Activated CD4-positive, alpha-beta T cell treated with anti-CD3 and anti-CD28 coated beads, Interleukin-2, amount 10 ng/mL, durations not matched to agents 7 days and 5 days (primary cell): ENCODE data around the gene E2F4. TPM values are rescaled to one million over a fixed set of nuclear protein-coding genes. Genes with fewer than 3 reads are reported as not detected.
A peak's percentile ranks its signal among the peaks of the same experiment; 100 is the strongest.

Experiments
- CTCF ChIA-PET: fragments of 350-600 bp; sonication (Branson Sonifier 250); formaldehyde crosslinking; loops from one replicate; lab custom pipeline; 2021; ENCODE audit warnings: antibody characterized with exemption; lab: Charles Lee
- POLR2A ChIA-PET: fragments of 350-600 bp; sonication (Branson Sonifier 250); formaldehyde crosslinking; loops from one replicate; lab custom pipeline; 2021; ENCODE audit warnings: antibody characterized with exemption; lab: Charles Lee
- DNase-seq: peaks from one replicate; pipeline ENCODE4 v3.0.0-alpha.2; 2020
- H3K27ac Mint-ChIP-seq: one replicate; pipeline ENCODE4 v1.8.0; 2021; ENCODE audit warnings: mild to moderate bottlenecking, moderate library complexity, mixed read lengths
- H3K27me3 Mint-ChIP-seq: one replicate; pipeline ENCODE4 v1.8.0; 2021; ENCODE audit warnings: mixed read lengths
- H3K36me3 Mint-ChIP-seq: one replicate; pipeline ENCODE4 v1.8.0; 2021; ENCODE audit warnings: low read depth, mixed read lengths
- H3K4me1 Mint-ChIP-seq: one replicate; pipeline ENCODE4 v1.8.0; 2021; ENCODE audit warnings: mixed read lengths
- H3K4me3 Mint-ChIP-seq: one replicate; pipeline ENCODE4 v1.8.0; 2021; ENCODE audit warnings: mild to moderate bottlenecking, moderate library complexity, mixed read lengths
- H3K9me3 Mint-ChIP-seq: one replicate; pipeline ENCODE4 v1.8.0; 2021; ENCODE audit warnings: mixed read lengths
- total RNA-seq, 2 experiments: library from RNA; stranded (reverse); gene quantifications; one replicate each; pipeline ENCODE4 v1.2.3, GENCODE V29; 2021

The E2F4 gene, protein sequence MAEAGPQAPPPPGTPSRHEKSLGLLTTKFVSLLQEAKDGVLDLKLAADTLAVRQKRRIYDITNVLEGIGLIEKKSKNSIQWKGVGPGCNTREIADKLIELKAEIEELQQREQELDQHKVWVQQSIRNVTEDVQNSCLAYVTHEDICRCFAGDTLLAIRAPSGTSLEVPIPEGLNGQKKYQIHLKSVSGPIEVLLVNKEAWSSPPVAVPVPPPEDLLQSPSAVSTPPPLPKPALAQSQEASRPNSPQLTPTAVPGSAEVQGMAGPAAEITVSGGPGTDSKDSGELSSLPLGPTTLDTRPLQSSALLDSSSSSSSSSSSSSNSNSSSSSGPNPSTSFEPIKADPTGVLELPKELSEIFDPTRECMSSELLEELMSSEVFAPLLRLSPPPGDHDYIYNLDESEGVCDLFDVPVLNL
- total RNA-seq = 100 to 1,000 TPM; 114 to 120 TPM

DNA sequence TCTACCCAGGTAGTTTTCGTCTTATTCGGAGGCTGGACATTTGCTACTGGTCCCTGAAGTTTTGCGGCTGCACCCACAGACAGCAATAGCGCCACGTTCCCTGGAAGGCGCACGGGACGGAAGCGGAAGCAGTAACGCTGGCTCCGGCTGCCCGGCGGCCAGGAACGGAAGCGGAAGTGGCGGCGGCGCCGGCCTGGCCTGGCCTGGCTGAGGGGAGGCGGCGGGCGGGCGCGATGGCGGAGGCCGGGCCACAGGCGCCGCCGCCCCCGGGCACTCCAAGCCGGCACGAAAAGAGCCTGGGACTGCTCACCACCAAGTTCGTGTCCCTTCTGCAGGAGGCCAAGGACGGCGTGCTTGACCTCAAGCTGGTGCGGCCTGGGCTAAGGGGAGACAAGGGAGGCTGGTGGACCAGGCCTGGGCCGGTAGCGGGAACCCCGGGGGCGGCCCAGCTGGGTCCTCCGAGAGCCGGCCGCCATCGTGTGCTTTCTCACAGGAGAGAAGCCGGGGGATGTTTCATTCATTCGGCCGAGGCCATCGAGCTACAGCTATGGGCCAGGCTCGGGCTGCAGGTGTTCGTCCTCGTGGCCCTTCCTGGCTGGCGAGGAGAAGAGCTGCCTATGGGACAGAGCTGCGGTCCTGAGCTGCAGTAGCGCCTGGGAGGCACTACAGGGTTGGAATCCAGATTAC is at the start of gene E2F4:
Gene E2F4 (plus strand): TSS at position 161 of the 687 bp plus-strand sequence. CDS start 73 bp downstream, at position 234.
- ChIA-PET CTCF (interaction anchor here (0.6 to 1.3 kb wide), 6 partner anchors 22 to 396 kb away, joined by 3 to 6 read pairs (median 3); partner anchors contain the start of gene NOL3), POLR2A (no interaction called here)
- no peaks in the 10 kb centered on the region for H3K27me3 Mint-ChIP-seq
- H3K27ac Mint-ChIP-seq = peak within 1 kb of the TSS; percentile 85
- no peaks in the 10 kb centered on the region for H3K9me3 Mint-ChIP-seq
- H3K36me3 Mint-ChIP-seq = peaks cover 36% of the 10 kb centered on the region
- DNase-seq = peak; percentile 90
- peaks cover 49% of the 10 kb centered on the region for H3K4me1 Mint-ChIP-seq
- peak within 1 kb of the TSS; percentile 93 for H3K4me3 Mint-ChIP-seq

DNA sequence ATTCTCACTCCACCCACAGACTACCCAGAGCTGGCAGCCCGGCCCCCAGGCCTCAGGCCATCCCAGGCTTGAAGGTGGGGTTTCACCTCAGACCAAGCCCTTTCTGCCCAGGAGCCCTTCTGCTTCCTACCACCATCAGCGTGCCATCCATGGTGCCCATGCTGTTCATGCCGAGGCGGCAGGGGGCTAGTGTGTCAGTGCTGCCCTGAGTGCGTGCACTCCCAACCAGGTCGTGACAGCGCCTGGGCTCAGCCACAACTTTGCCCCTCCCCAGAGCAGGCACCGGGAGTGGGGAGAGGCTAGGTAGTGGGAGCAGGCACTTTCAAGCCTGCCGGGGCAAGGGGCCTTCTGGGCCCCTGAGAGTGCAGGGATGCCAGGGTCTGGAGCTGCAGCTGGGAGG is 49.6 kb upstream of the E2F4 start:
- ChIA-PET CTCF (interaction anchor here (0.5 to 3.6 kb wide), 5 partner anchors 9 to 36 kb away, joined by 3 to 11 read pairs (median 4); partner anchors contain the start of genes B3GNT9, FBXL8 and TRADD), POLR2A (interaction anchor here (0.6 kb wide), 1 partner anchor 105 kb away, joined by 5 read pairs; no protein-coding TSS in a partner anchor)
- no peaks in the 10 kb centered on the region for H3K9me3 Mint-ChIP-seq
- H3K4me1 Mint-ChIP-seq = no peaks in the 10 kb centered on the region
- H3K27ac Mint-ChIP-seq = no peak overlapping the region
- DNase-seq = no peak
- H3K36me3 Mint-ChIP-seq = peaks cover 20% of the 10 kb centered on the region
- H3K27me3 Mint-ChIP-seq = no peaks in the 10 kb centered on the region
- H3K4me3 Mint-ChIP-seq = no peak overlapping the region

DNA sequence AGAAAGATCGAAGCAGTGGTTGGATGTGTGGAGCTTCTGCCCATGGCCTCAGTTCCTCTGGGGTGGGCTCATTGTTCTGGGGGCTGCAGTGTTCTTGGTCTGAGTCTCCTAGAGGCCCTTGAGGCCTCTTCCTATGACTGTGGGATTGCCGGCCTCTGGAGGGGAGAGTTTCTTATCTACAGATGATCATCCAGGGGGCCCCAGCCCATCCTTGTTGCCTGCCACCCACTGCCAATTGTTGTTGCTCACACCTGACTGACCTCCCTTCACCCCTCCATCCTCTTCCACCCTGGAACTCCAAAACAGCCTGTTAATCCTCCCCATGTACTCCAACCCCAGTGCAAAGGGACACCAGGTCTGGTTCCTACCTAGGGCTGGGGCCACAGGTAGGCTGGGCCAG is 47.0 kb upstream of the E2F4 start:
- CTCF ChIA-PET = interaction anchor here (0.9 to 3.2 kb wide), 4 partner anchors 8 to 127 kb away, joined by 4 to 19 read pairs (median 5); no protein-coding TSS in a partner anchor
- peaks cover 32% of the 10 kb centered on the region for H3K36me3 Mint-ChIP-seq
- POLR2A ChIA-PET = interaction anchor here (0.6 kb wide), 1 partner anchor 82 kb away, joined by 3 read pairs; no protein-coding TSS in a partner anchor
- H3K27ac Mint-ChIP-seq = no peak overlapping the region
- H3K27me3 Mint-ChIP-seq = no peaks in the 10 kb centered on the region
- no peak overlapping the region for H3K4me3 Mint-ChIP-seq
- H3K4me1 Mint-ChIP-seq = peaks cover 3% of the 10 kb centered on the region
- H3K9me3 Mint-ChIP-seq = no peaks in the 10 kb centered on the region
- no peak for DNase-seq

DNA sequence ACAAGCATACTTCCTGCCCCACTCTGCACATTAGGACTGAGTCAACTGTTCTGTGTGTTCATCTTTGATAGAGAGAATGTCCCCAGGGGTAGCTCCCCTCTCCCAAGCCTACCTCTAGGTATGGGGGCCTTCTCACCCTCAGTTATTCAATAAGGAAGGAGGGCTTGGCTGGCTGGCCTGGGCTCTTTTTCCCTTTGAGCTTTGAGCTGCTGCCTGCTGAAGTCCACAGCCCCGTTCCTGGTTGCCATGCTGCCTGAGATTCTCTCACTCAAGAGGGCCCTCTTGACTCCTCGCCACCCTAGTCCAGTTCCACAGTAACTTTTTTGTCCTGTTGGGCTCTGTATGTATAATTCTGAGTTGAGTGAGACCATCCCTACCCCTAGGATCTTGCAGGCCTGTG is 46.2 kb upstream of the E2F4 start:
- no peak overlapping the region for H3K27ac Mint-ChIP-seq
- peaks cover 3% of the 10 kb centered on the region for H3K4me1 Mint-ChIP-seq
- H3K9me3 Mint-ChIP-seq = no peaks in the 10 kb centered on the region
- ChIA-PET POLR2A (no interaction called here), CTCF (interaction anchor here (0.9 to 3.2 kb wide), 3 partner anchors 9 to 128 kb away, joined by 4 to 19 read pairs (median 6); no protein-coding TSS in a partner anchor)
- H3K27me3 Mint-ChIP-seq = no peaks in the 10 kb centered on the region
- no peak overlapping the region for H3K4me3 Mint-ChIP-seq
- DNase-seq = no peak
- peaks cover 32% of the 10 kb centered on the region for H3K36me3 Mint-ChIP-seq

DNA sequence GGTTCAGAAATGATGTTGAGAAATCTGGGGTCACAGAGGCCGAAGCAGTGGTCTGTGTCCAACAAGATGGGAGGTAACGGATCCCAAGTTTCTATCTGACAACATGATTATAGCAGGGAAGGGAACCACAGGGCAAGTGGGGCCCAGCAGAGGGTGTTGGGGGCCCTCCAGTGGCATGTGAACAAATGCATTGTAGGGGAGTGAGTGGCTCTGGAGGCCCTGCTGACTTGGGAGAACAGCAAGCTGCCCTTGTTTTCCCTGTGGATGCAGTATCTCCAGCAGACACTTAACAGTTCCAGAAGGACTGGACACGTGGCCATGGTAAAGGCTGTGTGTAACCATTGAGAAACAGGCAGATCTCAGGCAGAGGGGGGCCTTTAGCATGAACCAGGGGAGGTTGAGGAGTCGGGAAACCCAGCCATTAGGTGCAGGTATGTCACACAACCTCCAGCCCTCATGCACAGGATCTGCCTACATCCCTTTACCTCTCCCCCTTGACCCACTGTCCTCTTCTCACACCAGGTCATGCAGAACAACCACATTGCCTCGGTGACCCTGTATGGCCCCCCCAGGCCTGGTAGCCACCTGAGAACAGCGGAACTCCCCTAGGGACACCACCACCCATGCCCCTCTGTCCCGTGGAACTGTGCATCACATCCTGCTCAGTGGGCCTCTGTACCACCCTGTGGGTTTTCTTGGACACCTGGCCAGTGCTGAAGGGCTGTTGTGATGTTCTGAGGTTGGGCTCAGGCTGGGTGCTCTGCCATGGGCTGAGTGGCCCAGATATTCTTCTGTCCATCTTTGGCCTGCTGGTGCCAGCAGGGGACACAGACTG is 45.2 kb upstream of the E2F4 start:
- CTCF ChIA-PET = interaction anchor here (1.8 to 3.2 kb wide), 2 partner anchors 8 to 129 kb away, joined by 6 to 19 read pairs; no protein-coding TSS in a partner anchor
- no peak overlapping the region for H3K27ac Mint-ChIP-seq
- no peaks in the 10 kb centered on the region for H3K9me3 Mint-ChIP-seq
- H3K36me3 Mint-ChIP-seq = peaks cover 29% of the 10 kb centered on the region
- POLR2A ChIA-PET = no interaction called here
- no peak for DNase-seq
- H3K4me3 Mint-ChIP-seq = no peak overlapping the region
- H3K27me3 Mint-ChIP-seq = peaks cover 1% of the 10 kb centered on the region
- peaks cover 12% of the 10 kb centered on the region for H3K4me1 Mint-ChIP-seq

DNA sequence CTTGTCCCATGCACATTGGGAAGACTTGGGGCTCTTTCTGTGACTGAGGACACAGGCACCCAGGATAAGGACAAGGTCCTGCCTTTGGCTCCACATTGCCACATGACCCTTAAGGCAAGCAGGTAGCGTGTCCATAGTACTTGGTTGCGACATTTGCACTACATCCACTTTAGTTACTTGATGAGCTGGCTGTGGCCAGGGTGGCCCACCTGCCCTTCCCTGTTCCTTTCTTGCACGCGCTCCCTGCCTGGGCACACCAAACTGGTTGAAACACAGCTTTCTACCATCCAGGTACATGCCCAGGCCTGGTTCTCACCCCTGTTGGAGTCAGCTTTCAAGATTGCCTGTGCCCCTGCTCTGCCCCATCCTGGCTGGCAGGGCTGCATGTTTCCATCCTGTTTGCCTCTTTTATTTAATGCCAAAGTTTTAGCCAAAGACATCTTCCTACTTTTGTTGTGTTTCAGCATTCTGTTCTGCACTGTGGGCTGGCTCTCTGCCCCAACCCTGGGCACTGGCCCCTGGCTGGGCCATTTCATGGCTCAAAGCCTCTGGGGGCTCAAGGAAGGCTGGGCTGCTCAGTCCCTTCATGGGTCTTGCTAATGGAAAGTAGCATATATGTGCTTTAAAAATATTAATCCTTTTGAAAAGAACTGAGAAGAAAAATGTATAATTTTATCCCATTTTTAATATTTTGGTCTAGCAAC is 44.4 kb upstream of the E2F4 start:
- no peaks in the 10 kb centered on the region for H3K9me3 Mint-ChIP-seq

DNA sequence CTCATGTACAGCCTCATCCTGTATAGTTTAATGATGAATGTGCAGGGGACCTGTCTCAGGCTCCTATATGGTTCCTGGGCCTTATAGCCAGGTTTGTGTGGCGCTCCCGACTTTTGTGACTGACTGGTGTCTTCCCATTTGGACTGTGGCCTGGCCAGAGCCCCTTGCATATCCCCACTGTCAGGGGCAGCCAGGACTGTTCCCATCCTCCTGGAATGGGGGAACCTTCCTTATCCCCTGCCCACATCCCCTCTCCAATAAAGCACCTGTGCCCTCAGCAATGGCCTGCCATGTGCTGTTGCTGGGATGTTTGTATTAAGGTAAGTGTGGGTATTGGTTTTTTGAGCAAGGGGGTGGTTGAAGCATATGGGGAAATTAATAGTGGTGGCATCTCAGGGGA is 43.7 kb upstream of the E2F4 start:
- Mint-ChIP-seq H3K27me3 (peaks cover 1% of the 10 kb centered on the region), H3K36me3 (peaks cover 28% of the 10 kb centered on the region), H3K9me3 (no peaks in the 10 kb centered on the region), H3K4me1 (peaks cover 24% of the 10 kb centered on the region), H3K4me3 (no peak overlapping the region), H3K27ac (no peak overlapping the region)
- POLR2A ChIA-PET = no interaction called here
- no peak for DNase-seq
- CTCF ChIA-PET = no interaction called here

More for the DNA sequence above, 44.4 kb upstream of the E2F4 start:
- no peak for DNase-seq
- no peak overlapping the region for H3K4me3 Mint-ChIP-seq
- peaks cover 1% of the 10 kb centered on the region for H3K27me3 Mint-ChIP-seq
- ChIA-PET CTCF (no interaction called here), POLR2A (no interaction called here)
- peaks cover 28% of the 10 kb centered on the region for H3K36me3 Mint-ChIP-seq
- peaks cover 17% of the 10 kb centered on the region for H3K4me1 Mint-ChIP-seq
- peak overlapping the region; percentile 50 for H3K27ac Mint-ChIP-seq

DNA sequence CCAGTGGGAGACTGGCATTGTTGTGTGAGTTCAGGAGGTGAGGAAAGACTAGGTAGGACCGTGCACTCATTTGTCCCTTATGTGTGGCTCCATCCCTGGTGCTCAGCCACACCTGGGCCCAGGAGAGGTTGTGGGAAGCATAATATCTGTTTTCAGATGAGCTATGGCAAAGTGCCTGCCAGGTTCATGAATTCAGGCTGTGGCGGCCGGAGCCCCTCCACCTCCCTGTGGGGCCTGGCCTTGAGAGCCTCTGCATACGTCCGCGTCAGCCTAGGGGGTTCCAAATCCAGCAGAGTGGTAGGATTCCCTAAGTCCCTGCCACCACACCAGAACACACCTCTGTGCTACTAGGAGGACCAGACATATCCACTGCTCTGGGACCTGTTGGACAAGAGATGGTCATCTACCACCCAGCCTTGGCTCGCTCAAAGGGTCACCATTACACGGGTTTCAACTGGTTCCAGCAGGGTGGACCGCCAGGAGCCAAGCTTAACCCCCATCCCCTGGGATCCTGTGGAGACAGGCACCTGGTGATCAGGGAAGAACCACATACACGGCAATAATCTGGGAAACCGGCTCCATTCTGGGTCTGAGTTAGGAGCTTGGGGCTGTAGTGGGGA is 43.2 kb upstream of the E2F4 start:
- Mint-ChIP-seq H3K27me3 (peaks cover 1% of the 10 kb centered on the region), H3K27ac (no peak overlapping the region), H3K4me1 (peaks cover 27% of the 10 kb centered on the region), H3K4me3 (peak overlapping the region; percentile 43), H3K36me3 (peaks cover 27% of the 10 kb centered on the region), H3K9me3 (no peaks in the 10 kb centered on the region)
- ChIA-PET POLR2A (no interaction called here), CTCF (interaction anchor here (0.7 to 1.4 kb wide), 4 partner anchors 9 to 298 kb away, joined by 3 to 5 read pairs (median 4); no protein-coding TSS in a partner anchor)
- no peak for DNase-seq

DNA sequence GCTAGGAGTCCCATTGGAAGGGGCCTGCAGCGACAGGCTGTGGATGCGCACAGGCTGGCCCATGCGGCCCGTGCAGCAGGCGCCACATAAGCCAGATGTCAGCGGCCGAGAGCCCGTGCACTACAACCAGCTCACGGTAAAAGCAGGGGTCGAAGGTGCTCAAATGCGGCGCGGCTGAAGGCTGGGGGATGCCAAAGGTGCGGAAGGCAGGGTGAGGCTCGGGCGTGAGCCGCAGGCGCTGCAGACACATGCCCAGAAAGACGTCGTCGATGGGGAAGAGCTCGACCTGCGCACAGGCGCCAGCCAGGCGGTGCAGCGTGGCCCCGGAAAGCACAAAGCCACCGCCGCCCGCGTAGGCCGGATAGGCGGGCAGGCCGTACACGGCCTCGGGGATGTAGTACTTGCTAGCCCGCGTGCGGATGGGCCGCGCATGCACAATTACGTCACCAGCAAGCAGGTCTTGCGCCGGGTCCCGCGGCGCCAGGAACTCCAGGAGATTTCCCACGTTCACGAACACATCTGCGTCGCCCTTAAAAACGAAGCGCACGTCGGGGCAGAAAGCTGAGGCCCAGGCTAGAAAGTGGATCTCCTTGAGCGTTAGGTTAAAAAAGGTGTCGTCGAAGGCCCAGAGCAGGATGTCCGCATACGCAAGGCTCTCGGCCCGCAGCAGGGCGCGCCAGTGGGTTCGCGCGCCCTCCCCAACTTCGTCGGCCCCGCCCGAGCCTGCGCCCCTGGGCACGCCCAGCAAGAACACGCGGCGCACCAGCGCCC is 42.5 kb upstream of the E2F4 start:
- peaks cover 32% of the 10 kb centered on the region for H3K36me3 Mint-ChIP-seq

DNA sequence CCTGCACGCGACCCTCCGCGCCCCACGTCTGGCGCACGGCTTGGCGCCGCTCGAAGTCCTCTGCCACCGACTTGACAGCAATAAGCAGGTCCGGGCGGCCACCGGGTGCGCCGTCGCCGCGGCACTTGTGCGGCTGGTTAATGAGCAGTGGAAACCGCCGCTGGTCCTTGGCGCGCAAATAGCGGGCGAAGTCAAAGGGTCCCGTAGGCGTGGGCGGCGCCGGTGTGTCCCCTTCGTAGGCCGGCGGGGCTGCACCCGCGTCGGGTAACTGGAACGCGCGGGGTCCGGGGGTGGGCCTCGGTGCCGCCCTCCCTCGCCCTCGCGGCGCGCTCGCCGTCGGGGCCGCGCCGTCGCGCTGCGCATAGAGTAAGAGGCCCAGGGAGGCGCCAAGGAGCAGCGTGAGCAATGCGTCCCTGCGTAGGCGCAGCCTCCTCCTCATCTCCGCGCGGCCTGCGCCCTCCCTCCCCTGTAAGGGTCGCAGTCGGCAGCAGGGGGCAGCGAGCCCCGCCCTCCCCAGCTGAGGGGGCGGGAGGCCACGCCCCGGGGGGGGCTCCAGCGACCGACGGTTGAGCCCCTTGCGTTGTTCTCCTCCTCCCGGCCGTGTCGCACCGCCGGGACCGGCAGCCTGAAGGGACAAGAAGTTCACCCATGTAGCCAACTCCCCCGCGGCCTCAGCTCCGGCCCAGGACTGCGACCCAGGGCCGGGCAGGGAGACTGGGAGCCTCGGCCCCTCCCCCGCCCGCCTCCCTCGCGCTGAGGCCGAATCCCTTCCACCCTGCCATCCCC is 41.7 kb upstream of the E2F4 start:
- peak; percentile 46 for DNase-seq
- POLR2A ChIA-PET = interaction anchor here (0.7 kb wide), 1 partner anchor 133 kb away, joined by 3 read pairs; no protein-coding TSS in a partner anchor
- Mint-ChIP-seq H3K4me3 (peak overlapping the region; percentile 68), H3K36me3 (peaks cover 33% of the 10 kb centered on the region), H3K9me3 (no peaks in the 10 kb centered on the region), H3K4me1 (peaks cover 35% of the 10 kb centered on the region), H3K27me3 (peaks cover 1% of the 10 kb centered on the region), H3K27ac (no peak overlapping the region)
- CTCF ChIA-PET = interaction anchor here (0.6 to 6.0 kb wide), 7 partner anchors 9 to 134 kb away, joined by 3 to 129 read pairs (median 4); partner anchors contain the start of genes FBXL8 and TRADD

More for the DNA sequence above, 42.5 kb upstream of the E2F4 start:
- DNase-seq = no peak
- Mint-ChIP-seq H3K27me3 (peaks cover 1% of the 10 kb centered on the region), H3K4me3 (peak overlapping the region; percentile 43), H3K9me3 (no peaks in the 10 kb centered on the region), H3K27ac (no peak overlapping the region), H3K4me1 (peaks cover 33% of the 10 kb centered on the region)
- ChIA-PET POLR2A (no interaction called here), CTCF (interaction anchor here (0.7 to 1.4 kb wide), 4 partner anchors 10 to 298 kb away, joined by 3 to 5 read pairs (median 4); no protein-coding TSS in a partner anchor)
